Measurements from ENCODE around the gene ANK3. TPM values are rescaled to one million over a fixed set of nuclear protein-coding genes. Genes with fewer than 3 reads are reported as not detected.

ANK3 gene
- total and polyA plus RNA-seq, 7 donors, result 10.8 to 86.7 (median 42.5) TPM

DNA sequence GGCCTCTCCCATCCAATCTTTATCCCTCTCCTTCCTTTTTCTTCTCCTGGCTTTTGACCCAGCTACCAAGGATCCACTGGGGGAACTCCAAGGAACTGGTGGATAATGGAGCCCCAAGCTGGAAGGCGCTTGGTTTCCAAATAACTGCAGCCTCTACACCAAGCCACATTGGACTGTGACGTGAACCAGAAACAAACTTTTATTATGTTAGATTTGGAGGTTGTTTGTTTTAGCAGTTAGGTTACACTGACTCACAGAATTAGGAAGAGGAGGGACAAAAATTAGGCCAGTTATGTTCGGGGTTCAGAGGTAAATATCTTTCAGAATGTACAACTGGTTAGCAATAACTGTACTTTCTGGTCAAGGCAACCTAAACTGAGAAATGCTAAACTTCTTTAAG lies 21.3 kb upstream of the ANK3 start:
- TF ChIP-seq POLR2A (IDR thresholded peaks at IDR 0.05) (no peak), EP300 (IDR thresholded peaks at IDR 0.05) (no peak), POLR2AphosphoS5 (IDR thresholded peaks at IDR 0.05) (no peak)
- TF ChIP-seq, protein P1, sequence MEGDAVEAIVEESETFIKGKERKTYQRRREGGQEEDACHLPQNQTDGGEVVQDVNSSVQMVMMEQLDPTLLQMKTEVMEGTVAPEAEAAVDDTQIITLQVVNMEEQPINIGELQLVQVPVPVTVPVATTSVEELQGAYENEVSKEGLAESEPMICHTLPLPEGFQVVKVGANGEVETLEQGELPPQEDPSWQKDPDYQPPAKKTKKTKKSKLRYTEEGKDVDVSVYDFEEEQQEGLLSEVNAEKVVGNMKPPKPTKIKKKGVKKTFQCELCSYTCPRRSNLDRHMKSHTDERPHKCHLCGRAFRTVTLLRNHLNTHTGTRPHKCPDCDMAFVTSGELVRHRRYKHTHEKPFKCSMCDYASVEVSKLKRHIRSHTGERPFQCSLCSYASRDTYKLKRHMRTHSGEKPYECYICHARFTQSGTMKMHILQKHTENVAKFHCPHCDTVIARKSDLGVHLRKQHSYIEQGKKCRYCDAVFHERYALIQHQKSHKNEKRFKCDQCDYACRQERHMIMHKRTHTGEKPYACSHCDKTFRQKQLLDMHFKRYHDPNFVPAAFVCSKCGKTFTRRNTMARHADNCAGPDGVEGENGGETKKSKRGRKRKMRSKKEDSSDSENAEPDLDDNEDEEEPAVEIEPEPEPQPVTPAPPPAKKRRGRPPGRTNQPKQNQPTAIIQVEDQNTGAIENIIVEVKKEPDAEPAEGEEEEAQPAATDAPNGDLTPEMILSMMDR (IDR thresholded peaks at IDR 0.05), result no peak
- DNase-seq, result no peak
- intact Hi-C loops (cut with DNase I), result no loop called here
- H3K36me3 ChIP-seq, result no peaks in the 10 kb centered on the region
- H3K9me3 ChIP-seq, result no peaks in the 10 kb centered on the region
- peaks cover 0 to 7% (median 0%) of the 10 kb centered on the region in 4 donors for H3K4me1 ChIP-seq
- 56 to 82% methylated on average over 3 of the region's 3 CpGs for WGBS, 2 donors
- no peak overlapping the region for H3K27ac ChIP-seq
- H3K4me3 ChIP-seq, result no peak overlapping the region
- no peaks in the 10 kb centered on the region for H3K27me3 ChIP-seq

- DNase-seq, result no peak
- Histone ChIP-seq H3K4me3 (no peak overlapping the region), H3K36me3 (no peaks in the 10 kb centered on the region), H3K4me1 (no peaks in the 10 kb centered on the region), H3K27me3 (no peaks in the 10 kb centered on the region), H3K27ac (no peak overlapping the region), H3K9me3 (no peaks in the 10 kb centered on the region)
- intact Hi-C loops (cut with DNase I), result no loop called here
- TF ChIP-seq, protein P1 (IDR thresholded peaks at IDR 0.05), result no peak
- TF ChIP-seq POLR2AphosphoS5 (IDR thresholded peaks at IDR 0.05) (no peak), EP300 (IDR thresholded peaks at IDR 0.05) (no peak), POLR2A (IDR thresholded peaks at IDR 0.05) (no peak)
- whole genome bisulfite sequencing, 2 donors, result 94% methylated on average over 2 of the region's 2 CpGs
These were observed 19.5 kb upstream of the ANK3 start for GRCh38 chr10:60409202-60409601.

- 84 to 91% methylated on average over 3 of the region's 3 CpGs for WGBS, 2 donors
- no peaks in the 10 kb centered on the region for H3K27me3 ChIP-seq
- intact Hi-C loops (cut with DNase I), result no loop called here
- H3K4me1 ChIP-seq, result no peaks in the 10 kb centered on the region
- H3K9me3 ChIP-seq, result peaks cover 0 to 3% (median under 1%) of the 10 kb centered on the region in 4 donors
- H3K4me3 ChIP-seq, result no peak overlapping the region
- H3K36me3 ChIP-seq, result no peaks in the 10 kb centered on the region
- TF ChIP-seq EP300 (IDR thresholded peaks at IDR 0.05), result no peak
- no peak for TF ChIP-seq POLR2A (IDR thresholded peaks at IDR 0.05)
- no peak for TF ChIP-seq POLR2AphosphoS5 (IDR thresholded peaks at IDR 0.05)
- no peak for DNase-seq
- H3K27ac ChIP-seq, result no peak overlapping the region
These were observed 16.5 kb upstream of the ANK3 start for GRCh38 chr10:60406182-60406581.

DNA sequence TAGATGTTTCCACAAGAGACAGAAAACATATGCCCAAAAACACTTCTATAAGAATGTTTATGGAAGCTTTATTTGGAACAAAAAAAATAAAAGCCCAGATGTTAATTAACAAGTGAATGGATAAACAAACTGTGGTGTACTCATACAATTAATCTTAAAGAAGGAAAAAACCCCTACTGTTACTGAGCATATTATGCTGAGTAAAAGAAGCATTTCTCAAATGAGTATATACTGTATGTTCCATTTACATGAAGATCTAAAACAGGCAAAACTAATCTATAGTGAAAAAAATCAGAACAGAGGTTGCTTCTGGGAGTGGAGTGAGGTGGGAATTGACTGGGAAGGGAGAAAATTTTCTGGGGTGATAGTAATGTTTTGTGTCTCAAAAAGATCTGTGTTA lies 15.5 kb upstream of the ANK3 start:
- intact Hi-C loops (cut with DNase I), result no loop called here
- Histone ChIP-seq H3K4me1 (no peaks in the 10 kb centered on the region), H3K27me3 (no peaks in the 10 kb centered on the region), H3K36me3 (no peaks in the 10 kb centered on the region), H3K4me3 (no peak overlapping the region), H3K9me3 (peaks cover 0 to 3% (median under 1%) of the 10 kb centered on the region in 4 donors), H3K27ac (no peak overlapping the region)
- TF ChIP-seq POLR2AphosphoS5 (IDR thresholded peaks at IDR 0.05) (no peak), POLR2A (IDR thresholded peaks at IDR 0.05) (no peak), EP300 (IDR thresholded peaks at IDR 0.05) (no peak)
- TF ChIP-seq, protein P1 (IDR thresholded peaks at IDR 0.05), result no peak
- DNase-seq, result no peak

DNA sequence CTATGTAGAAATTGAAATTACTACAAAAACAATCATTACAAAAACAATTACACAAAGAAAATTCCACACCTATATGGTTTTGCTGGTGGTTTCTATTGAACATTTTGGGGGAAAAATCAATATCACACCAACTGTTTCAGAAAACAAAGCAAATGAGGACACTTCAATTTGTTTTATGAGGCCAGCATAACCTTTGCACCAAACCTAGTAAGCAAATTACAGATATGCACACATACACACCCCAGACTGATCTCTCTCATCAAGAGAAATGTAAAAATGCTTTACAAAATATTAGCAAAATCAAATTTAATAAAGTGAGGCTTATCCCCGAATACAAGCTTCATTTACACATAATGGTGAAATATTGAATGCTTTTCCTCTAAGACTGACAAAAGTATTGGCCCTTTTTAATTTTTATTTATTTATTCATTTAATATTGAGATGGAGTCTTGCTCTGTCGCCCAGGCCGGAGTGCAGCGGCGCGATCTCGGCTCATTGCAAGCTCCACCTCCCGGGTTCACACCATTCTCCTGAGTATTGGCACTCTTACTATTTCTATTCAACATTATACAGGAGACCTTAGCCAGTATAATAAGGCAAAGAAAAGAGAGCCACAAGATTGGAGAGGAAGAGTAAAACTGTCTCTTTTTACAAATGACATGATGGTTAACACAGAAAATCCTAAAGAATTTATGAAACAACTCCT lies 13.6 kb upstream of the ANK3 start:
- H3K27ac ChIP-seq, result no peak overlapping the region
- intact Hi-C loops (cut with DNase I), result no loop called here
- no peaks in the 10 kb centered on the region for H3K36me3 ChIP-seq
- TF ChIP-seq, protein P1 (IDR thresholded peaks at IDR 0.05), result no peak
- TF ChIP-seq POLR2AphosphoS5 (IDR thresholded peaks at IDR 0.05) (no peak), EP300 (IDR thresholded peaks at IDR 0.05) (no peak), POLR2A (IDR thresholded peaks at IDR 0.05) (no peak)
- H3K4me1 ChIP-seq, result no peaks in the 10 kb centered on the region
- H3K4me3 ChIP-seq, result no peak overlapping the region
- 88 to 97% methylated on average over 8 of the region's 8 CpGs for WGBS, 2 donors
- no peak for DNase-seq
- H3K9me3 ChIP-seq, result peaks cover 0 to 3% (median under 1%) of the 10 kb centered on the region in 4 donors
- no peaks in the 10 kb centered on the region for H3K27me3 ChIP-seq

All from sigmoid colon (tissue), 7 donors.